ENCODE data around the gene MAML3.

DNA sequence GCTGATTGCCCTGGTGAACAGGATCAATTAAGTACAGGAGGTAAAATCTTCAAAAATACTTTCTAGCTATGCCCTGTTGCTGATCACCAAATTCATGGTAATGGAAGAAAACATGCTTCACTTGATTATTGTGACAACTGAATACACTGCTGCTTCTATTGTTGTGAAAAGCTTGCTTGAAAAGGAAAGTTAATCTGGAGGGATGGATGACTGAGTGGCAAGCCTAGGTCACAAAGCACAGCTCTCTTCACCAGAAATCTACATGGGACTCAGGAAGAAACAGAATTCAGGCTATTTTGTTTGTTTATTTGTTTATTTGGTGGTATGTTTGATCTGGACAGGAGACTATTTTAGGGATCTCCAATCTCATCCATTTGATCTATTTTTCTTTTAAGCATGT lies 306.4 kb downstream of the MAML3 start:
- TF ChIP-seq EP300 (IDR thresholded peaks at IDR 0.05; ENCODE audit: borderline replicate concordance): no peak
- TF ChIP-seq TEAD4 (IDR thresholded peaks at IDR 0.05): no peak
- TF ChIP-seq ZBTB7A (IDR thresholded peaks at IDR 0.05; ENCODE audit: low read depth): no peak
- no peak for TF ChIP-seq CREB1 (IDR thresholded peaks at IDR 0.05; ENCODE audit: low read depth)
- TF ChIP-seq FOXM1 (IDR thresholded peaks at IDR 0.05; ENCODE audit: borderline replicate concordance, low read depth): no peak
- no peak for TF ChIP-seq NFIC (IDR thresholded peaks at IDR 0.05)
- no peak for TF ChIP-seq TAF1 (IDR thresholded peaks at IDR 0.05; ENCODE audit: low read depth)
- TF ChIP-seq, protein P1, sequence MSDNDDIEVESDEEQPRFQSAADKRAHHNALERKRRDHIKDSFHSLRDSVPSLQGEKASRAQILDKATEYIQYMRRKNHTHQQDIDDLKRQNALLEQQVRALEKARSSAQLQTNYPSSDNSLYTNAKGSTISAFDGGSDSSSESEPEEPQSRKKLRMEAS (IDR thresholded peaks at IDR 0.05): no peak

All from Ishikawa (cell line).